Ishikawa (cell line): ENCODE data around the gene FGFR3.

Experiments
- CEBPB ChIP-seq: IDR thresholded peaks from 2 replicates; pipeline ENCODE4 v1.6.1; 2012
- CREB1 ChIP-seq: IDR thresholded peaks from 2 replicates; pipeline ENCODE4 v1.6.1; 2012; ENCODE audit warnings: low read depth
- EGR1 ChIP-seq: IDR thresholded peaks from 2 replicates; pipeline ENCODE4 v1.6.1; 2012
- EP300 ChIP-seq: IDR thresholded peaks from 2 replicates; pipeline ENCODE4 v1.6.1; 2012; ENCODE audit warnings: borderline replicate concordance
- FOXM1 ChIP-seq: IDR thresholded peaks from 2 replicates; pipeline ENCODE4 v1.6.1; 2012; ENCODE audit warnings: low read depth, borderline replicate concordance
- MAX ChIP-seq: IDR thresholded peaks from 2 replicates; pipeline ENCODE4 v1.6.1; 2012
- NFIC ChIP-seq: IDR thresholded peaks from 2 replicates; pipeline ENCODE4 v1.6.1; 2012
- RAD21 ChIP-seq: IDR thresholded peaks from 2 replicates; pipeline ENCODE4 v1.6.1; 2012; ENCODE audit warnings: low read depth
- REST ChIP-seq: IDR thresholded peaks from 2 replicates; pipeline ENCODE4 v1.6.1; 2012; ENCODE audit warnings: low read depth, mild to moderate bottlenecking
- TAF1 ChIP-seq: IDR thresholded peaks from 2 replicates; pipeline ENCODE4 v1.6.1; 2012; ENCODE audit warnings: low read depth, mild to moderate bottlenecking
- TCF12 ChIP-seq: IDR thresholded peaks from 2 replicates; pipeline ENCODE4 v1.6.1; 2012; ENCODE audit warnings: low read depth
- TEAD4 ChIP-seq: IDR thresholded peaks from 2 replicates; pipeline ENCODE4 v1.6.1; 2012
- YY1 ChIP-seq: IDR thresholded peaks from 2 replicates; pipeline ENCODE4 v1.6.1; 2012; ENCODE audit warnings: low read depth
- ZBTB7A ChIP-seq: IDR thresholded peaks from 2 replicates; pipeline ENCODE4 v1.6.1; 2012; ENCODE audit warnings: low read depth
- TF ChIP-seq, protein P1 (sequence below): IDR thresholded peaks from 2 replicates; pipeline ENCODE4 v1.6.1; 2012

Gene FGFR3

DNA sequence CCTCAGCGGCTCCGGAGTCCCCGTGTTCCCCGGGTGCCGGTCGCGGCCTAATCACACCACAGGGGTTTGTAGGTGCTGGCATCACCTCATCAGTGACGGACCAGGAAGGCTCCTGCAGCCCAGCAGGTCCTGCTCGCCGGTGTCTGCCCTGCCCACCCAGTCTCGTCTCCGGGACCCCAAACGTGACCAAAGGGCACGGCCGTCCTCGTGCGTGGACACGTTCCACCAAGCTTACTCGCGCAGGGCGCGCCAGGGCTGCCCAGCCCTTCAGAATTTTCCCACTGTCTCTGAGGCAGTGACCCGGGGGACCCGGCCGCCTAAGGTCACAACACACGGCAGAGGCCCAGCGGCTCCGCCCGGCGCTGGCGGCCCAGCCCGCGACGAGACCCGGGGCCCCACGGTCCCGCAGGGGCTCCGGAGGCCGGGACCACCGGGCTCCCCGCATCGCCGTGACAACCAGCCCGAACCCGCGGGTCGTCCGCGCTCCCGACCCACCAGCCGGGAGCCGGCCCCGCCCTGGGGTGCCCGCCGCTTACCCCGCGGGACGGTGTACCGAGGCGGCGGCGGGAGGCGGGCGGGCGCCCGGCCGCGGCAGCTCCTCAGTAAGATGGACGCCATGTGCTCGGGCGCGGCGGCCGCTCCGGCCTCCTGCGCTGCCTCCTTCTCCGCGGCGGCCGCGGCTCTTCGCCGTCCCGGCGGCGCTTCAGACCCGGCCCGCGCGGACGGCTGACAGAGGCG lies 62.4 kb downstream of the FGFR3 start:
- TF ChIP-seq CREB1 (no peak), ZBTB7A (peak; percentile 64; the same call in 1 of the 2 replicates)

DNA sequence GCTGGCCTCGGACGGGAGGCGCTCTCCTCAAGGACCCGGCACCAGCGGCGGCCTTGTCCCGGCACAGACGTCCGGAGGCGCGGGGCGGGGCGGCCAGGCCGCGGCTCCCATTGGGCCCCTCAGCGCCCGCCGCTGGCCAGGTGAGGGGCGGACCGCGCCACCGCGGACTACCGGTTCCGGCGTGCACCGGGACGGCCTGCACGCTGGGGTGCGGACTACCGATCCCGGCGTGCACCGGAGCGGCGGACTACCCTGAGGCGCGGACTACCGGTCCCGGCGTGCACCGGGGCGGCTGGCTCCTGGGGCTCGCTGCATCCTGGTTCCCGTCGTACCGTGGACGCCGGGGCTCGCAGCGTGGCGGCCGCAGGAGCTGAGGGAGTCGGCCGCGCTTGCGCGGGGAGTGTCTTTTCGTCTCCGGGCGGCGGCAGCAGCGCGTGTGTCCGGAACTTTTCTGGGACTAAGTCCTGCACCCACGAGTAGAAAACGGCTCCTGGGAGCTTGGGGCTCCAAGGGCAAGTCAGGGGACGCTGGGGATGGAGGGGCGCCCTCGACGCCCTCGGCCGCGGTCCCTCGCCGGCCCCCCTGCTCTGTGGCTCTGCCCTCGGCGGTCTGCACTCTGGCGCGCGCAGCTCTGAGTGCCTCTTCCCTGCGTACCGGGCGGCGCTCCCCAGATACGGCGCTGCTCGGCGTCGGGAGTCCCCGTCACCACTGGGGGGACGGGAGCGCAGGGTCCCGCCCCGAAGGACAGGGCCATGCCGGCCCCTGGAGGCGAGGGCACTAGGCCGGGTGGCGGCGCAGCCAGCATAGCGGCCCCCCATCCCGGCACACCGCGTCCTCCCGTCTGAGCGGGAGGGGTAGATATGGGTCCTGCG lies 63.2 kb downstream of the FGFR3 start, which contains the start of gene LETM1:
Gene LETM1, minus strand, starts transcription at position 86 of the 872 bp plus-strand sequence. CDS start 206 bp downstream, outside the sequence.
- TF ChIP-seq NFIC (0 out of 2 replicates have a peak, but pooled peaks have one; percentile 22), CEBPB (no peak), TEAD4 (0 out of 2 replicates have a peak, but pooled peaks have one; percentile 26), YY1 (peak; percentile 77), MAX (peak; percentile 75), ZBTB7A (no peak), CREB1 (peak; percentile 32; the same call in 1 of the 2 replicates), TAF1 (peak; percentile 89), TCF12 (no peak; the same call in 1 of the 2 replicates), EP300 (peak; percentile 20), RAD21 (no peak), FOXM1 (peak; percentile 29; the same call in 1 of the 2 replicates), EGR1 (no peak), REST (no peak)
- TF ChIP-seq, protein P1, sequence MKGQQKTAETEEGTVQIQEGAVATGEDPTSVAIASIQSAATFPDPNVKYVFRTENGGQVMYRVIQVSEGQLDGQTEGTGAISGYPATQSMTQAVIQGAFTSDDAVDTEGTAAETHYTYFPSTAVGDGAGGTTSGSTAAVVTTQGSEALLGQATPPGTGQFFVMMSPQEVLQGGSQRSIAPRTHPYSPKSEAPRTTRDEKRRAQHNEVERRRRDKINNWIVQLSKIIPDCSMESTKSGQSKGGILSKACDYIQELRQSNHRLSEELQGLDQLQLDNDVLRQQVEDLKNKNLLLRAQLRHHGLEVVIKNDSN: peak; percentile 73

DNA sequence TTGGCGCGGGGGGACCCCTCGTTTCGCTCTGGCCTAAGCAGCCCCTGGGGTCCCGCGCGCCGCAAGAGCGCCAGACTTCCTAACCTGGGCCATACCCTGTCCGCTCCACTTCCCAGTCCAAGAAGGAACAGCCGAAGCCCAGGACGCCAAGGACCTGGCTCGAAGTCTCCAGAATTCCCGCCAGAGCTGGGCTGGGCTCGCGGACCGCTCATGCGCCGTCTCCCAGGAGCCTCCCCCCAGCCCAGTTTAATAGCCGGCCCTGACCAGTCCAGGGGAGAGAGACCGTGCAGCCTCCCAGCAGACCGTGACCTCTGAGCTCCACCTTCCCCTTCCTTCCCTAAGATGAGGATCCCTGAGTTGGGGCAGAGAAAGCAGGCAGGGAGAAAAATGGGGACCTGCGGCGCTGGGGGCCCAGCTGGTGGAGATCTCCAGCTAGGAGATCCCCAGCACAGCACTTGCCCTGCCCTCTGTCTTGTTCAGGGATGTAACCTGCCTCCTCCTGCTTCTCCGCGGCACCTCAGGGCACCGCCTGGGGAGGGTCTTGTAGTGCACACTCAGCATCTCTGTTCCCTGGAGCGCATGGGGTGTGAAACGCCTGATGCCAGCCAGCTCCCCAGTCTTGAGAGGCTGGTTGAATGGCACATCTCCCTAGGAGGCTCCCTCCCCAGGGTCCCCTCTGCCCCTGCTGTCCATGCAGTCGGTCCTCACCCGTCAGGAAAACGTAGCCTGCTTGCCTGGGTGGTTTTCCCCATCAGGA lies 64.0 kb downstream of the FGFR3 start:
- no peak for TF ChIP-seq CREB1

DNA sequence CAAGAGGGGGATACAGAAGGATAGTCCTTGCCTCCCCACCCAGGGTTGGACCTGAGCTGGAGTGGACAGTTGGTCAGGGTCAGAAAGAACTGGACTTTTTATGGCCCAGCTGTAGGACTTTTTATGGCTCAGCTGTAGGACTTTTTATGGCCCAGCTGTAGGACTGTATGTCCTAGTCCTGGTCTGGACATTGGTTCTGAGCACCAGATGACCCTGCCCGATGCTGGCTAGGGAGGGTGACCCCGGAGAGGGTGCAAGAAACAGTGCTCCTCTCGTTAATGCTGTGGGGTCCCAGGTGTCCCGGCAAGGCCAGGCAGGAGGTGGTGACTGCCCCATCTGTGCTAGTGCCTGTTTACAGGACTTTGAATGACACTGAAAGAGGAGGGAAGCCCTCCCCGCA lies 64.8 kb downstream of the FGFR3 start:
- no peak for TF ChIP-seq TCF12
- no peak for TF ChIP-seq CREB1
- TF ChIP-seq EP300: no peak
- no peak for TF ChIP-seq REST
- TF ChIP-seq RAD21: no peak
- TF ChIP-seq CEBPB: no peak
- no peak for TF ChIP-seq YY1
- no peak for TF ChIP-seq NFIC
